ENCODE data around the gene DIS3L2. TPM values are rescaled to one million over a fixed set of nuclear protein-coding genes. Genes with fewer than 3 reads are reported as not detected.

DIS3L2 gene
- total RNA-seq, 1 donor from 2014 or later: 20.6 TPM

- intact Hi-C loops (cut with DNase I): no loop called here
- Histone ChIP-seq H3K27ac (no peak overlapping the region), H3K4me1 (no peaks in the 10 kb centered on the region), H3K36me3 (no peaks in the 10 kb centered on the region), H3K27me3 (no peaks in the 10 kb centered on the region), H3K9me3 (no peaks in the 10 kb centered on the region), H3K4me3 (no peak overlapping the region)
- no peak for DNase-seq (ENCODE audit: low spot score in 2 of 2)
- no peak for TF ChIP-seq CTCF (IDR thresholded peaks at IDR 0.05)
Observed at GRCh38 chr2:231951452-231952035, 10.0 kb upstream of the DIS3L2 start.

- TF ChIP-seq CTCF (IDR thresholded peaks at IDR 0.05): no peak
- Histone ChIP-seq H3K27ac (no peak overlapping the region), H3K27me3 (no peaks in the 10 kb centered on the region), H3K4me1 (peaks cover 1 to 4% of the 10 kb centered on the region in 2 donors), H3K9me3 (no peaks in the 10 kb centered on the region), H3K4me3 (no peak overlapping the region), H3K36me3 (no peaks in the 10 kb centered on the region)
- no peak for DNase-seq (ENCODE audit: low spot score in 2 of 2)
- intact Hi-C loops (cut with DNase I): no loop called here
Observed at GRCh38 chr2:231955758-231956472, 5.6 kb upstream of the DIS3L2 start.

- H3K36me3 ChIP-seq: no peaks in the 10 kb centered on the region
- H3K27me3 ChIP-seq: no peaks in the 10 kb centered on the region
- no peaks in the 10 kb centered on the region for H3K9me3 ChIP-seq
- TF ChIP-seq CTCF (IDR thresholded peaks at IDR 0.05): no peak
- DNase-seq (ENCODE audit: low spot score in 2 of 2): no peak
- intact Hi-C loops (cut with DNase I): no loop called here
- H3K4me3 ChIP-seq: no peak overlapping the region
- peaks cover 5 to 14% of the 10 kb centered on the region in 2 donors for H3K4me1 ChIP-seq
- H3K27ac ChIP-seq: no peak overlapping the region
Observed at GRCh38 chr2:231957913-231958763, 3.4 kb upstream of the DIS3L2 start.

- Histone ChIP-seq H3K36me3 (no peaks in the 10 kb centered on the region), H3K27me3 (no peaks in the 10 kb centered on the region), H3K9me3 (no peaks in the 10 kb centered on the region), H3K27ac (peak overlapping the region; percentile 74 to 78), H3K4me3 (peak overlapping the region; percentile 87 to 91), H3K4me1 (peaks cover 5 to 14% of the 10 kb centered on the region in 2 donors)
- no peak for DNase-seq (ENCODE audit: low spot score in 2 of 2)
- no peak for TF ChIP-seq CTCF (IDR thresholded peaks at IDR 0.05)
- intact Hi-C loops (cut with DNase I): loop anchor here (2.0 kb wide), 1 partner anchor 180 kb away; the partner anchor contains the start of gene PDE6D
Observed at GRCh38 chr2:231960810-231961348, 634 bp upstream of the DIS3L2 start.

GRCh38 chr2:231965102-231965501, 3.6 kb downstream of the DIS3L2 start:
- no peak for DNase-seq (ENCODE audit: low spot score in 2 of 2)
- no peaks in the 10 kb centered on the region for H3K36me3 ChIP-seq
- intact Hi-C loops (cut with DNase I): no loop called here
- no peak for TF ChIP-seq CTCF (IDR thresholded peaks at IDR 0.05)
- H3K9me3 ChIP-seq: no peaks in the 10 kb centered on the region
- H3K27ac ChIP-seq: no peak overlapping the region
- H3K4me1 ChIP-seq: peaks cover 5 to 14% of the 10 kb centered on the region in 2 donors
- no peak overlapping the region for H3K4me3 ChIP-seq
- H3K27me3 ChIP-seq: no peaks in the 10 kb centered on the region

Measured in ascending aorta (tissue), 2 donors.